Ovary (tissue), 9 donors: ENCODE measurements around the gene ARHGEF1. TPM values are rescaled to one million over a fixed set of nuclear protein-coding genes. Genes with fewer than 3 reads are reported as not detected.

Experiments
- DNase-seq, 5 donors: peaks; one replicate each; pipeline ENCODE4 v3.0.0-alpha.2; 2019 to 2020
- H3K27ac ChIP-seq, 2 donors: fragments of 200-600 bp; one replicate each; pipeline versions ENCODE4 v1.5.1 to v1.8.0; 2019 to 2022
- H3K27me3 ChIP-seq: fragments of 200-600 bp; one replicate; pipeline ENCODE4 v1.8.0; 2022
- H3K36me3 ChIP-seq: fragments of 200-600 bp; sonication (generic); one replicate; pipeline ENCODE4 v1.5.1; 2019
- H3K4me1 ChIP-seq: one replicate; pipeline ENCODE4 v1.8.1; 2013; ENCODE audit warnings: mild to moderate bottlenecking, moderate library complexity; ENCODE audit not compliant: insufficient read depth
- H3K4me3 ChIP-seq: fragments of 200-600 bp; sonication (generic); one replicate; pipeline ENCODE4 v1.5.1; 2017
- H3K9me3 ChIP-seq, 2 donors: fragments of 200-600 bp in 1 of 2; sonication (generic) in 1 of 2; one replicate each; pipeline versions ENCODE4 v1.5.1 to v1.8.1; 2013 to 2019; ENCODE audit warnings: mild to moderate bottlenecking in 1 of 2, moderate library complexity in 1 of 2
- EP300 ChIP-seq: sonication (generic); formaldehyde crosslinking; IDR thresholded peaks from one replicate; pipeline ENCODE4 v1.6.1; 2017; ENCODE audit warnings: antibody characterized with exemption
- POLR2A ChIP-seq: fragments of 450-650 bp; IDR thresholded peaks from one replicate; pipeline ENCODE4 v1.6.1; 2017; ENCODE audit warnings: antibody characterized with exemption, mild to moderate bottlenecking, moderate library complexity
- WGBS, 3 donors: extraction: QIAGEN DNeasy Blood & Tissue Kit in 1 of 3; methylation state at CpG; one replicate each; pipeline versions ENCODE4 v1.1.5 to v1.1.7; 2013 to 2017; 5-methylcytosine and 5-hydroxymethylcytosine counted together
- intact Hi-C, 4 donors: fragments of 100-400 bp; cut with DNase I; formaldehyde crosslinking; loops; one replicate each; pipeline versions ENCODE4 v1.11.0 to v1.15.1; 2022 to 2023
- polyA plus RNA-seq, 2 donors: library from polyadenylated mRNA; stranded (reverse); fragments of 200-250 nt in 1 of 2; fragments of 350-450 nt in 1 of 2; fragmentation: Illumina TruSeq in 1 of 2; extraction: RNeasy Lipid Tissue Mini Kit (QIAGEN cat#74804) in 1 of 2; gene quantifications; one replicate each; pipeline ENCODE4 v1.2.3, GENCODE V29; 2013 to 2014
- total RNA-seq, 7 donors: library from RNA; depleted of rRNA in 2 of 7; stranded (reverse); fragments of >200 nt in 2 of 7; fragmentation: NEBNext Ultra II Directional in 3 of 7; extraction: Animal tissue kit (Norgen Biotek cat#: 25700) in 3 of 7; gene quantifications; one replicate each; pipeline versions ENCODE4 v1.1.0 to v1.2.4, GENCODE V29; 2016 to 2023
- TF ChIP-seq, protein P1 (sequence below), 3 donors: fragments of 450-650 bp in 2 of 3; fragments of 200-600 bp in 1 of 3; IDR thresholded peaks; one replicate each; pipeline versions ENCODE4 v1.5.1 to v1.8.0; 2016 to 2022; ENCODE audit warnings: antibody characterized with exemption in 3 of 3, mild to moderate bottlenecking in 1 of 3
- donor health status: DM: no; HTN: no; CAD: no; lungs with moderate emphysema.
- donor health status: DM: no; HTN: no; CAD: no.
- donor health status: Bipolar disorder and iron deficiency.
- donor health status: DM: yes; HTN: yes; CAD: no.
- donor health status: DM: no; HTN: no; CAD: no.
- donor health status: DM: yes; HTN: yes; CAD: no.

Gene ARHGEF1
- total and polyA plus RNA-seq, 9 donors, result 7.9 to 97.5 (median 56.6) TPM

DNA sequence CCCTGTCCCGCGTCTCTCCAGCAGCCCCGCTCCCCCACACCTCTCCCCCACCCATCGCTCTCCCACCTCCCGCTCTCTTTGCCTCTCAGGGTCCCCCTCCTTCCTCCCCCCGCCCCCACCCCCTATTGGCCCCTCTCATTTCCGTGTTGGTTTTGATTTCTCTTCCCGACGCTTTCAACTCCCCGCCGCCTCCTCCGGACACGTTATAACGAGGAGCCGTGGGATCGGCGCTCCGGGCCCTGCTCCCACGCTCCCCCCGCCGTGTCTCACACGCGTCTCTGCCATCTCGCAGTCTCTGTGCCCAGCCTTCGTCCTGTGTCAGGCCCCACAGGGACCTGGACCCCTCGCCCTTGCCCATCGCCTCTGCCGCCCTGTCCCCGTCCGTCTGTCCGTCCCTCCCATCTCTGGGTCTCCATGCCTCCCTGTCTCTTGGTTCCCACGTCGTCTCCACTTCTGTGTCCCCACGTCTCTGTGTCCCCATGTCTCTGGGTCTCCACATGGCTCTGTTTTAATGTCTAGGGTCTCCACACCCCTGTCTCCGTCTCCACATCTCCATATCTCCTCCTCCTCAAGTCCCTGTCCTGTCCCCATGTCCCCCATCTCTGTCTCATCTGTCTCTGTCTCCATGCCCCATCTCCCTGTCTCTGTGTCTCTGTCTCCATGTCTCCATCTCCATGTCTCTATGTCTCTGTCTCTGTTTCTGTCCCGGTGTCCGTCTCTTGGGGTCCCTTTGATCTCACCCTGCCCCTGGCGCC is 32.2 kb downstream of the ARHGEF1 start:
- TF ChIP-seq POLR2A (no peak), EP300 (no peak)
- TF ChIP-seq, protein P1, sequence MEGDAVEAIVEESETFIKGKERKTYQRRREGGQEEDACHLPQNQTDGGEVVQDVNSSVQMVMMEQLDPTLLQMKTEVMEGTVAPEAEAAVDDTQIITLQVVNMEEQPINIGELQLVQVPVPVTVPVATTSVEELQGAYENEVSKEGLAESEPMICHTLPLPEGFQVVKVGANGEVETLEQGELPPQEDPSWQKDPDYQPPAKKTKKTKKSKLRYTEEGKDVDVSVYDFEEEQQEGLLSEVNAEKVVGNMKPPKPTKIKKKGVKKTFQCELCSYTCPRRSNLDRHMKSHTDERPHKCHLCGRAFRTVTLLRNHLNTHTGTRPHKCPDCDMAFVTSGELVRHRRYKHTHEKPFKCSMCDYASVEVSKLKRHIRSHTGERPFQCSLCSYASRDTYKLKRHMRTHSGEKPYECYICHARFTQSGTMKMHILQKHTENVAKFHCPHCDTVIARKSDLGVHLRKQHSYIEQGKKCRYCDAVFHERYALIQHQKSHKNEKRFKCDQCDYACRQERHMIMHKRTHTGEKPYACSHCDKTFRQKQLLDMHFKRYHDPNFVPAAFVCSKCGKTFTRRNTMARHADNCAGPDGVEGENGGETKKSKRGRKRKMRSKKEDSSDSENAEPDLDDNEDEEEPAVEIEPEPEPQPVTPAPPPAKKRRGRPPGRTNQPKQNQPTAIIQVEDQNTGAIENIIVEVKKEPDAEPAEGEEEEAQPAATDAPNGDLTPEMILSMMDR (IDR thresholded peaks at IDR 0.05), result no peak
- intact Hi-C loops, result no loop called here
- no peak overlapping the region for H3K4me3 ChIP-seq
- WGBS, 3 donors, result 3 to 4% (median 3%) methylated on average over 32 to 38 of the region's 38 CpGs
- H3K9me3 ChIP-seq, result no peaks in the 10 kb centered on the region
- no peaks in the 10 kb centered on the region for H3K36me3 ChIP-seq
- no peaks in the 10 kb centered on the region for H3K4me1 ChIP-seq
- no peak for DNase-seq
- peaks cover 3% of the 10 kb centered on the region for H3K27me3 ChIP-seq
- H3K27ac ChIP-seq, result no peak overlapping the region

DNA sequence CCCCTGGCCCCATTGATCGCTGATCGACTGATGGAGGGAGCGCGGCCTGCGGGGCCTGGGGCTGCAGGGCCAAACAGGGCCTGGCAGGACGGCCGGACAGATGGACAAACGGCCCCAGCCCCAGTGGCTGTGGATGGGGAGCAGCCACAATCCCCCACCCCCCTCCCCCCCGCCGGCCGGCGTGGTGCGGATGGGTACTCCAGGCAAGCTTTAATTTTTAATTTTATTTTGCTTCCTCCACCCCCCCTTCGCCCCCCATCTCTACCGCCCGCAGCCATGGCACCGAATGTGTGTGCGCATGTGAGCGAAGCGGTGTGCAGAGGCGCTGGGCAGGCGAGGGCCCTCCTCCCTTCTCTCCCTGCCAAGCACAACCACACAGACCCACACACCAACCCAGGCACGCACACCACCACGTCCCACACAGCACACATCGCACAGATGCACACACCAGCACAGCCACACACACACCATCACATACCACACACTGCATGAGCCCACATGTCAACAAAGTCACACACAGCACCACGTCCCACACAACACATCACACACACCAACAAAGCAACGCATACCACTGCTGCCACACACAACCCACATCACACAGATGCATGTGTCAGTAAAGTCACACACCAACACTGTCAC is 32.9 kb downstream of the ARHGEF1 start:
- Histone ChIP-seq H3K27me3 (peaks cover 3% of the 10 kb centered on the region), H3K4me1 (no peaks in the 10 kb centered on the region)
- no peak for DNase-seq

DNA sequence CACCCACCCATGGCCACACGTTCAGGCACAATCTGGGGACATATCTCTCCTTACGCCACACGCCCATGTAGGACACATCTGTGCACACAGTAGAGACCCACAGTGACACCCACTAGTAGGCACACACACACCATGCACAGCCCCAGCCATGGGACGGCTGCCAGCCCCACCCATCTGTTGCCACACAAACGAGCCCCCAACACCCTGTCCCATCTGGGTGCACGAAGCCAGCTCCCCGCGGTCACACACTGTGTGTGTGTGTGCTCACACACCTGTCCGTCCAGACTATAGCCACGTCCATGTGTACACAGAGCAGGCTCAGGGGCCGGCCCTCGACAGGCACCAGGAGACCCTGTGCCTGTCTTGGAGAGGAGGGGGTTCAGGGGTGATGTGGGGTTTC is 34.7 kb downstream of the ARHGEF1 start:
- no peaks in the 10 kb centered on the region for H3K36me3 ChIP-seq
- DNase-seq, result no peak
- TF ChIP-seq EP300, result no peak
- TF ChIP-seq, protein P1 (IDR thresholded peaks at IDR 0.05), result no peak
- no peaks in the 10 kb centered on the region for H3K9me3 ChIP-seq
- no peak overlapping the region for H3K27ac ChIP-seq
- no peaks in the 10 kb centered on the region for H3K4me1 ChIP-seq
- intact Hi-C loops, result no loop called here
- peaks cover 3% of the 10 kb centered on the region for H3K27me3 ChIP-seq
- H3K4me3 ChIP-seq, result no peak overlapping the region
- WGBS, 3 donors, result 52 to 54% (median 54%) methylated on average over 12 of the region's 12 CpGs

More for the DNA sequence above, 32.9 kb downstream of the ARHGEF1 start:
- no peak overlapping the region for H3K27ac ChIP-seq
- no peaks in the 10 kb centered on the region for H3K36me3 ChIP-seq
- H3K9me3 ChIP-seq, result no peaks in the 10 kb centered on the region
- no peak overlapping the region for H3K4me3 ChIP-seq
- 24 to 33% (median 28%) methylated on average over 27 of the region's 27 CpGs for WGBS, 3 donors
- no peak for TF ChIP-seq EP300
- no peak for TF ChIP-seq POLR2A
- TF ChIP-seq, protein P1 (IDR thresholded peaks at IDR 0.05), result no peak
- intact Hi-C loops, result no loop called here

DNA sequence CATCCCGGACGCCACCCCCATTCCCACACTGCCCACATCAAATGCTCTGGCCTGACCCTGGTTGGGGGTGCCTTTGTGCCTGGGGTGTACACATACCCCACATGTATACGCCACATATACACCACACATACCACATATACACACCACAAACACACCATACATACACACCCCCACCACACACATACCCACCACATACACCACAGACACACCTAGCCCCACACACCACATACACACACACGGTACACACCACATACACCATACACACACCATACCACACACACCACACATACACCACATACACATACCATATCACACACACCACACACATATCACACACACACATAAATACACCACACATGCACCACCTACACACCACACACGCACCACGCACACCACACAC is 35.1 kb downstream of the ARHGEF1 start:
- Histone ChIP-seq H3K4me1 (no peaks in the 10 kb centered on the region), H3K27ac (no peak overlapping the region), H3K9me3 (no peaks in the 10 kb centered on the region), H3K27me3 (peaks cover 3% of the 10 kb centered on the region), H3K4me3 (no peak overlapping the region), H3K36me3 (no peaks in the 10 kb centered on the region)
- no peak for TF ChIP-seq EP300
- TF ChIP-seq, protein P1 (IDR thresholded peaks at IDR 0.05), result no peak
- no peak for TF ChIP-seq POLR2A
- intact Hi-C loops, result no loop called here
- DNase-seq, result no peak
- 79 to 82% (median 81%) methylated on average over 6 of the region's 6 CpGs for WGBS, 3 donors
